Measurements from ENCODE around the gene CDIPT.

DNA sequence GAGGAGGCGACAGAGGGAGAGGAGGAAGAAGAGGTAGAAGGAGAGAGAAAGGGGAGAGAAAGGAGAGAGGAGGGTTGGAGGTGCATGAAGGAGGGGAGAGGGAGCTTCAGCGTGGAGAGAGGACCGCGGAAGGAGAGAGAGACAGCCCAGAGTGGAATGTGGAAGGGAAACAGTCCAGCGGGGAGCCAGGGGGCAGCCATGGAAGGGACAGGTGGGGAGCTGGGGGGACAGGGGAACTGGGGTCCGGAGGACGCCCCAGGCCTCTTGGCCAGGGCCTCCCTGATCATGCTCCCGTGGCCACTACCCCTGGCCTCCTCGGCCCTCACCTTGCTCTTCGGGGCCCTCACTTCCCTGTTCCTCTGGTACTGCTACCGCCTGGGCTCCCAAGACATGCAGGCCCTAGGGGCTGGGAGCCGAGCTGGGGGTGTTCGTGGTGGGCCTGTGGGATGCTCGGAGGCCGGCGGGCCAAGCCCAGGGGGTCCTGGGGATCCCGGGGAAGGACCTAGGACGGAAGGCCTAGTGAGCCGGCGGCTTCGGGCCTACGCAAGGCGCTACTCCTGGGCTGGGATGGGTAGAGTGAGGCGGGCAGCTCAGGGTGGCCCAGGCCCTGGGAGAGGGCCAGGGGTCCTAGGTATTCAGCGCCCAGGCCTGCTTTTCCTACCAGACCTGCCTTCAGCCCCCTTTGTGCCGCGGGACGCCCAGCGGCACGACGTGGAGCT lies 38.0 kb upstream of the CDIPT start:
- TF ChIP-seq, protein P1, sequence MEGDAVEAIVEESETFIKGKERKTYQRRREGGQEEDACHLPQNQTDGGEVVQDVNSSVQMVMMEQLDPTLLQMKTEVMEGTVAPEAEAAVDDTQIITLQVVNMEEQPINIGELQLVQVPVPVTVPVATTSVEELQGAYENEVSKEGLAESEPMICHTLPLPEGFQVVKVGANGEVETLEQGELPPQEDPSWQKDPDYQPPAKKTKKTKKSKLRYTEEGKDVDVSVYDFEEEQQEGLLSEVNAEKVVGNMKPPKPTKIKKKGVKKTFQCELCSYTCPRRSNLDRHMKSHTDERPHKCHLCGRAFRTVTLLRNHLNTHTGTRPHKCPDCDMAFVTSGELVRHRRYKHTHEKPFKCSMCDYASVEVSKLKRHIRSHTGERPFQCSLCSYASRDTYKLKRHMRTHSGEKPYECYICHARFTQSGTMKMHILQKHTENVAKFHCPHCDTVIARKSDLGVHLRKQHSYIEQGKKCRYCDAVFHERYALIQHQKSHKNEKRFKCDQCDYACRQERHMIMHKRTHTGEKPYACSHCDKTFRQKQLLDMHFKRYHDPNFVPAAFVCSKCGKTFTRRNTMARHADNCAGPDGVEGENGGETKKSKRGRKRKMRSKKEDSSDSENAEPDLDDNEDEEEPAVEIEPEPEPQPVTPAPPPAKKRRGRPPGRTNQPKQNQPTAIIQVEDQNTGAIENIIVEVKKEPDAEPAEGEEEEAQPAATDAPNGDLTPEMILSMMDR (IDR thresholded peaks at IDR 0.05), result no peak
- no peak for TF ChIP-seq POLR2A (IDR thresholded peaks at IDR 0.05)
